Type B pancreatic cell (in vitro differentiated cells): Measurements from ENCODE around the gene MYH11. TPM values are rescaled to one million over a fixed set of nuclear protein-coding genes. Genes with fewer than 3 reads are reported as not detected.

Experiments used
- DNase-seq: peaks from one replicate; pipeline ENCODE4 v3.0.0; 2021; ENCODE audit warnings: mixed read lengths; ENCODE audit not compliant: unreplicated experiment; ENCODE audit errors: extremely low spot score
- H3K27ac Mint-ChIP-seq: 2 replicates; pipeline ENCODE4 v1.8.0; 2021; ENCODE audit warnings: mild to moderate bottlenecking, mixed read lengths
- H3K27me3 Mint-ChIP-seq: 2 replicates; pipeline ENCODE4 v1.8.0; 2021; ENCODE audit warnings: mixed read lengths
- H3K36me3 Mint-ChIP-seq: 2 replicates; pipeline ENCODE4 v1.8.0; 2021; ENCODE audit warnings: mixed read lengths
- H3K4me1 Mint-ChIP-seq: one replicate; pipeline ENCODE4 v1.8.0; 2021; ENCODE audit warnings: mixed read lengths; ENCODE audit not compliant: unreplicated experiment
- H3K4me3 Mint-ChIP-seq: 2 replicates; pipeline ENCODE4 v1.8.0; 2021; ENCODE audit warnings: mild to moderate bottlenecking, mixed read lengths
- H3K9me3 Mint-ChIP-seq: 2 replicates; pipeline ENCODE4 v1.8.0; 2021; ENCODE audit warnings: mixed read lengths
- total RNA-seq: library from RNA; stranded (reverse); gene quantifications from 2 replicates; pipeline ENCODE4 v1.2.1, GENCODE V29; 2021; ENCODE audit warnings: low replicate concordance
- TF ChIP-seq, protein P1 (sequence below): fragments of 200-600 bp; sonication (generic); conservative IDR thresholded peaks from 2 replicates; pipeline ENCODE4 v1.5.0; 2021; ENCODE audit warnings: antibody characterized with exemption, mild to moderate bottlenecking

Gene MYH11
- total RNA-seq, 1 donor from 2014 or later = 0.43 TPM

DNA sequence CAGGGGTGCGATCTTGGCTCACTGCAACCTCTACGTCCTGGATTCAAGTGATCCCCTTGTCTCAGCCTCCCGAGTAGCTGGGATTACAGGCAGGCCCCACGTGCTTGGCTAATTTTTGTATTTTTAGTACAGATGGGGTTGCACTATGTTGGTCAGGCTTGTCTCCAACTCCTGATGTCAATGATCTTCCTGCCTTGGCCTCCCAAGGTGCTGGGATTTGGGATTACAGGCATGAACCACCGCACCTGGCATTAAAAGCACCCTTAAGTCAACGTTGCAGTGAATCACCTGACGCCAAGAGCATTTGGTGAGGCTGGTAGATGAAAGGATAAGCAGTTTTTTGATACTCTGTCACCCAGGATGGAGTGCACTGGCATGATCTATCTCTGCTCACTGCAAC lies 147.8 kb downstream of the MYH11 start:
- Mint-ChIP-seq H3K27me3 (no peaks in the 10 kb centered on the region), H3K27ac (no peak overlapping the region), H3K9me3 (no peaks in the 10 kb centered on the region), H3K4me1 (no peaks in the 10 kb centered on the region), H3K4me3 (no peak overlapping the region), H3K36me3 (peaks cover 7% of the 10 kb centered on the region)
- TF ChIP-seq, protein P1, sequence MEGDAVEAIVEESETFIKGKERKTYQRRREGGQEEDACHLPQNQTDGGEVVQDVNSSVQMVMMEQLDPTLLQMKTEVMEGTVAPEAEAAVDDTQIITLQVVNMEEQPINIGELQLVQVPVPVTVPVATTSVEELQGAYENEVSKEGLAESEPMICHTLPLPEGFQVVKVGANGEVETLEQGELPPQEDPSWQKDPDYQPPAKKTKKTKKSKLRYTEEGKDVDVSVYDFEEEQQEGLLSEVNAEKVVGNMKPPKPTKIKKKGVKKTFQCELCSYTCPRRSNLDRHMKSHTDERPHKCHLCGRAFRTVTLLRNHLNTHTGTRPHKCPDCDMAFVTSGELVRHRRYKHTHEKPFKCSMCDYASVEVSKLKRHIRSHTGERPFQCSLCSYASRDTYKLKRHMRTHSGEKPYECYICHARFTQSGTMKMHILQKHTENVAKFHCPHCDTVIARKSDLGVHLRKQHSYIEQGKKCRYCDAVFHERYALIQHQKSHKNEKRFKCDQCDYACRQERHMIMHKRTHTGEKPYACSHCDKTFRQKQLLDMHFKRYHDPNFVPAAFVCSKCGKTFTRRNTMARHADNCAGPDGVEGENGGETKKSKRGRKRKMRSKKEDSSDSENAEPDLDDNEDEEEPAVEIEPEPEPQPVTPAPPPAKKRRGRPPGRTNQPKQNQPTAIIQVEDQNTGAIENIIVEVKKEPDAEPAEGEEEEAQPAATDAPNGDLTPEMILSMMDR = no peak
- DNase-seq = no peak

DNA sequence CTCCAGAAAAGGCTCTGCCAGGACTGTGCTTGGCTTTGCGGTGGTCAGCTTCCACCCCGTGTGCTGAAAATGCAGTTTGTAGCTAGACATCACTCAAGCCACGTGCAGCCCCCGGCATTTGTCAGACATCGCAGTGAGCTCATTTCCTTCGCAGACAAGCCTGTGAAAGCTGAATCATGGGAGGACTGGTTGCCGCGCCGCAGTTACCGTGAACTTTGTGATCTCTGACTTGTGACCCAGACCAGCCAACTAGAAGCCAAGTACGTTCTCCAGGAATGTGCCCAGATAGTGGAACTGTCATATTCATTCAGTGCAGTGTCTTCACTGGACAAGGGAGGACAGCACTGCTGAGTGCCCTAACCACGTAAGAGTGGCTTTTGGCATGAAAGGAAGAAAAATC lies 148.7 kb downstream of the MYH11 start:
- no peak for DNase-seq
- Mint-ChIP-seq H3K4me3 (no peak overlapping the region), H3K9me3 (no peaks in the 10 kb centered on the region), H3K27me3 (no peaks in the 10 kb centered on the region), H3K27ac (no peak overlapping the region), H3K36me3 (peaks cover 7% of the 10 kb centered on the region), H3K4me1 (no peaks in the 10 kb centered on the region)
- TF ChIP-seq, protein P1 = no peak

DNA sequence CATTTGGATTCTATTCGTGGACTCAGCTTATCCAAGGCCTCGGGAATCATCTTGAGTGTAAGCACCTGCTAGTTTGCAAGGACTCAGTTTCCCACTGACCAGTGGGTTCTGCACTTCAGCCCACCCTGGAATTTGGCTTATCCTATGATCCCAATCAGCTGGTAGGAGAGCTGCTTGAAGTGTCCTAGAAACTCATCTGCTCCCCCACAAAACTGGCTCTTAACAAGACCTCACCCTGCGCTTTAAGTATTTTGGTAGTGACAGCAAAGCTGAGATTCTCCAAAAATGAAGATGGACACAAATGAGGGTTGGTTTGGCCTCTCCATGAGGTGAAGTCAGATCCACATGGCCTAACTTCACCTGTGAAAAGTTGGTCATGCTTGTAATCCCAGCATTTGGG lies 149.5 kb downstream of the MYH11 start:
- no peak for DNase-seq
- Mint-ChIP-seq H3K9me3 (no peaks in the 10 kb centered on the region), H3K36me3 (peaks cover 11% of the 10 kb centered on the region), H3K27ac (no peak overlapping the region), H3K27me3 (no peaks in the 10 kb centered on the region), H3K4me1 (no peaks in the 10 kb centered on the region), H3K4me3 (no peak overlapping the region)
- TF ChIP-seq, protein P1 = no peak

DNA sequence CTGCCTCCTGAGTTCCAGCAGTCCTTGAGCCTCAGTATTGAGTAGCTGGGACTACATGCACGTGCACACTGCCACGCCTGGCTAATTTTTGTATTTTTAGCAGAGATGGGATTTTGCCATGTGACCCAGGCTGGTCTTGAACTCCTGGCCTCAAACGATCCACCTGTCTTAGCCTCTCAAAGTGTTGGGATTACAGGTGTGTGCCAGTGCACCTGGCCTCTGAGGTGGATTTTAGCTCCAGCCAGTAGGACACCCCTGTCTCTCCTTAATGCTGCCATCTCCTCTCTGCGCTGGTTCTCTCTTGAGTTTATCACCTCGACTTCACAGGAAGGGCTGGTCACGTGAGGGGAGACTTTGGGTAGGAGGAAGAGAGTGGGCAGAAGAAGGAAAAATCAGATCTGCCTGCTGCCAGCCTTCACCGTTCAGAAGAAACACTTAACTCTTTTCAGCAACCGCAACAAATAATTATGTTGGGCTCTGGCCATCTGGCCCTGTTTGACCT lies 151.7 kb downstream of the MYH11 start:
- H3K27me3 Mint-ChIP-seq = no peaks in the 10 kb centered on the region
- no peak overlapping the region for H3K4me3 Mint-ChIP-seq
- H3K4me1 Mint-ChIP-seq = no peaks in the 10 kb centered on the region
- DNase-seq = no peak
- H3K27ac Mint-ChIP-seq = no peak overlapping the region
- peaks cover 12% of the 10 kb centered on the region for H3K36me3 Mint-ChIP-seq
- TF ChIP-seq, protein P1 = no peak
- H3K9me3 Mint-ChIP-seq = no peaks in the 10 kb centered on the region

DNA sequence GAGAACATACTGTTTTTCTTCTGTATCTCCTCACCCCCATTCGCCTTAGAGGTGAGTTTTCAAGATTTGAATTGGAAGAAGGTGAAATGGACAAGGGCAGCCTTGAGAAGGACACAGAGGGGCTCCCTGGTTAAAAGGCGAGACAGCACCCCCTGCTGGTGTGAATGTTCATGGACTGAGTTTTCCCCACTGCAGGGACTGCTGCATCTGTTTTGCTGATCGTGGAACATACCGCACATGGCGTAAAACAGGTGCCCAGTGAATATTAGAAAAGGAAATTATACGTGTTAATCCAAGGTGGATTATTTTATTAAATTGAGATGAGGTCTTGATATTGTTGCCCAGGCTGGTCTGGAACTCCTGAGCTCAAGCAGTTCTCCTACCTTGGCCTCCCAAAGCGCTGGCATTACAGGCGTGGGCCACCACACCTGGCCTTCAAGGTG lies 152.3 kb downstream of the MYH11 start:
- Mint-ChIP-seq H3K4me3 (no peak overlapping the region), H3K27me3 (no peaks in the 10 kb centered on the region), H3K27ac (no peak overlapping the region), H3K36me3 (peaks cover 16% of the 10 kb centered on the region), H3K4me1 (no peaks in the 10 kb centered on the region), H3K9me3 (no peaks in the 10 kb centered on the region)
- TF ChIP-seq, protein P1 = peak; percentile 88
- no peak for DNase-seq
